HL-60/S4 treated with phorbol 12-myristate 13-acetate at 8.2 ng/mL for 4 days and 3 days (cell line): ENCODE measurements around the gene CERS1.

Source experiments
- in situ Hi-C: fragments of 300-500 bp; cut with MboI; formaldehyde crosslinking; loops from 2 replicates; pipeline ENCODE4 v1.15.0; 2022; ENCODE audit warnings: low sequenced_read_pairs

The CERS1 gene

GRCh38 chr19:18859676-18860301 lies 36.2 kb downstream of the CERS1 start:
- in situ Hi-C loops: no loop called here

- in situ Hi-C loops: no loop called here
Observed at GRCh38 chr19:18858906-18859646, 36.9 kb downstream of the CERS1 start.

- in situ Hi-C loops: no loop called here
Observed at GRCh38 chr19:18857223-18857622, 38.7 kb downstream of the CERS1 start.

- in situ Hi-C loops: no loop called here
Observed at GRCh38 chr19:18856385-18857126, 39.4 kb downstream of the CERS1 start.

GRCh38 chr19:18855647-18856384 lies 40.1 kb downstream of the CERS1 start:
- in situ Hi-C loops: no loop called here

GRCh38 chr19:18854982-18855381 lies 41.0 kb downstream of the CERS1 start:
- in situ Hi-C loops: no loop called here

GRCh38 chr19:18853755-18854427 lies 42.1 kb downstream of the CERS1 start:
- in situ Hi-C loops: no loop called here

GRCh38 chr19:18852648-18853047 lies 43.3 kb downstream of the CERS1 start:
- in situ Hi-C loops: no loop called here

GRCh38 chr19:18851673-18852325 lies 44.2 kb downstream of the CERS1 start:
- in situ Hi-C loops: no loop called here

GRCh38 chr19:18850471-18851375 lies 45.2 kb downstream of the CERS1 start:
- in situ Hi-C loops: no loop called here

- in situ Hi-C loops: loop anchor here (25.0 kb wide), 1 partner anchor 388 kb away; no protein-coding TSS in a partner anchor
Observed at GRCh38 chr19:18849838-18850400, 46.0 kb downstream of the CERS1 start.

- in situ Hi-C loops: loop anchor here (25.0 kb wide), 1 partner anchor 387 kb away; no protein-coding TSS in a partner anchor
Observed at GRCh38 chr19:18848878-18849661, 46.9 kb downstream of the CERS1 start.

GRCh38 chr19:18847549-18848463 lies 48.2 kb downstream of the CERS1 start:
- in situ Hi-C loops: loop anchor here (25.0 kb wide), 1 partner anchor 386 kb away; no protein-coding TSS in a partner anchor

GRCh38 chr19:18846862-18847548 lies 49.0 kb downstream of the CERS1 start:
- in situ Hi-C loops: loop anchor here (25.0 kb wide), 1 partner anchor 385 kb away; no protein-coding TSS in a partner anchor

GRCh38 chr19:18845961-18846360 lies 50.0 kb downstream of the CERS1 start:
- in situ Hi-C loops: loop anchor here (25.0 kb wide), 1 partner anchor 384 kb away; no protein-coding TSS in a partner anchor

- in situ Hi-C loops: loop anchor here (25.0 kb wide), 1 partner anchor 383 kb away; no protein-coding TSS in a partner anchor
Observed at GRCh38 chr19:18844806-18845329, 51.1 kb downstream of the CERS1 start.
